ENCODE measurements around the gene SORL1-AS1.

DNA sequence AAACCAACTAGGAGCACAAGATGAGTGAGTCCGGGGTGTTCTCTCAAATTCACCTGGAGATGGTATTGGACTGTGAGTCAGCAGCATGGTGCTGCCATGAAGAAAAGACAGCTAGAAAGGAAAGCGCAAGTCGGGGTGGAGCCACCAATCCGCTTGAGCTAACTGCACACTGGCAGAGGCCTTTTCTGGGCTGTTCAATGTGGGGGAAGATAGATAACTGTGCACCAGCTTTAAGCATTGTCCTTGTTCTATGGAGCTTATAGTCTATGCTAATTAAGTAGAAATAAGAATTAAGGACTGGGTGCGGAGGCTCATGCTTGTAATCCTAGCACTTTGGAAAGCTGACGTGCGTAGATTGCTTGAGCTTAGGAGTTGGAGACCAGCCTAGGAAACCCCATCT is 21.9 kb upstream of the SORL1-AS1 start:
- TF ChIP-seq POLR2A (IDR thresholded peaks at IDR 0.05): no peak
- TF ChIP-seq CTCF (IDR thresholded peaks at IDR 0.05): no peak
- TF ChIP-seq POLR2AphosphoS5 (IDR thresholded peaks at IDR 0.05): no peak
